ENCODE data around the gene UBA3.

UBA3 gene

GRCh38 chr3:69065318-69065964 lies 14.7 kb downstream of the UBA3 start:
- no peak for DNase-seq

- DNase-seq = no peak
Measured at GRCh38 chr3:69063636-69064035, 16.5 kb downstream of the UBA3 start.

GRCh38 chr3:69059688-69060087 lies 20.5 kb downstream of the UBA3 start:
- DNase-seq = no peak

DNA sequence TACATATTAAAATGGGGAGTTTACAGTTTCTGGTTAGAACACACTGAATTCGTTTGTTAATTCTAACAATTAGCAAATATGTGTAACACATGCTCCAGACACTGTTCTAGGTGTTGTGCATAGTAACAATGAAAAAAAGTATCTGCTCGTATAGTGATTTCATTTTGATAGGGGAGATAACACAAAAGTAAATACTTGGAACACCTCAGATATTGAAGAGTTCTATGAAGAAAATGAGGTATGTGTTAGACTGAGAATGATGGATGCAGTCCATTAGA lies 21.3 kb downstream of the UBA3 start:
- DNase-seq = no peak

GRCh38 chr3:69058180-69058946 lies 21.8 kb downstream of the UBA3 start:
- DNase-seq = no peak

DNA sequence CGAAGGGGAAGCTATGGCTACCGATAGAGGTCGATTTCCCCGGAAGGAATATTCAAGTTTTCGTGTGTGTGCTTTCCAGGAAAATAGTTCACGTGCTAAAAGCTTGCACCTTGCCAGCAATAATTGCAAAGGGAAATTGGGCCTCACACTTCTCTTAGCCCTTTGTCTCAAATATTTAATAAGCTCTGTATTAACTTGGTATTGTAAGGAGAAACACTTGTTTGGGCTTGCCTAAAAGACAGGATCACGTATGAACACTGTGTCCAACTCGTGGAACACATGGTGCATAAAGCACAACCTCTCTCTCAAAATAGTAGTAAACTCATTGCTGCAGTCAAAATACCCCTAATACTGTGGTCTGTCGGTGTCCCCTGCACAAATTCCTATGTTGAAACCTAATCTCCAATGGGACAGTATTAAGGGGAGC lies 27.7 kb downstream of the UBA3 start:
- DNase-seq = no peak

DNA sequence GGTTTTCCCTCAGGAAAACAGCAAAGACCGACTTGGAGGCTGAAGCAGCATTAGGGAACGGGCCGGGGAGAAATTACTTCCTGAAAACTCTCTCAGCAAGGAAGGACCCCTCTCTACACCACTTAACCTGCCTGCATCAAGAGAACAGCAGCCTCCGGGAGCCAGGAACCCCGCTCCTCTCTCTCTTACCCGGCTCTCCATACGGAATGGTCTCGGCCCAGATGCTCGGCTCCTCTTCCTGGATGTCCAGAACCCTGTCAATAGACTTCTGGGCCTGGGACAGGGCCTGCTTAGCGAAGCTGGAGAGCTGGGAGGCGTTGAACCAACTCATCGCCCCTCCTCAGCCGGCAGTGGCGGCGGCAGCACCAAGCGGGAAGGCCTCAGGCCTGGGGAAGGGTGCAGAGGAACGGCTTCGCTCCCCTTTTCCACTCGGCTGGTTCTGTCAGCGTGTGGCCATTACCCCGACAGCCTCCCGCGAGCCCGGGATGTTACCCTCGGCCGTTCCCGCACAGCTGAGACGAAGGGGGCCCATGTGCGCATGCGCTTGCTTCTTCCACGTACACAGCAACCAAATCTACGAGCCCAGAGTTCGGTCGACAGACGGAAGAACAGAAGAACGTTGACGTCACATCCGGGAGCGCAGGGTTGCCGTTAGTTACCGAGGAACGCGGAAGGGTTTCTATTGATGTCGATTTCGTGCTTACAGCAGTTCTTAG lies 28.3 kb downstream of the UBA3 start, which contains the start of gene TMF1:
TSS of gene TMF1 (minus strand) at position 578 of the 716 bp plus-strand sequence. CDS start at position 331, 247 bp downstream.
- no peak for DNase-seq

GRCh38 chr3:69048990-69049389 lies 31.2 kb downstream of the UBA3 start:
- no peak for DNase-seq

DNA sequence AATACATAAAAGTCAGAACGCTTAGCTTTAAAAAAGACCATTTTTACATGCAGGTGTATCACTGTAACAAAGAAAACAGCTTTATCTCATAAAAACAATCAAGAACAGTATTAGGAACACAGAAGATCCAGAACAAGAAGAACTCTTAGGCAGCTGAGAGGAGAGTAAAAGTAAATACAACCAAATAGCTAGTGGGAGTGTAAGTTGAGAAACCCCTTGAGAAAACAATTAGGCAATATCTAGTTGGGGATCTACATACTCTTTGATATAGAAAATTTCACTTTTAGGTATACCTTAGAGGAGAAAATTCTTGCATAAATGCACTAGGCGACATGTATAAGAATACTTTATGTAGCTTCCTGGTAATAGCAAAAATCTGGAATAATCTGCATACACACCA lies 35.6 kb downstream of the UBA3 start:
- DNase-seq = no peak

DNA sequence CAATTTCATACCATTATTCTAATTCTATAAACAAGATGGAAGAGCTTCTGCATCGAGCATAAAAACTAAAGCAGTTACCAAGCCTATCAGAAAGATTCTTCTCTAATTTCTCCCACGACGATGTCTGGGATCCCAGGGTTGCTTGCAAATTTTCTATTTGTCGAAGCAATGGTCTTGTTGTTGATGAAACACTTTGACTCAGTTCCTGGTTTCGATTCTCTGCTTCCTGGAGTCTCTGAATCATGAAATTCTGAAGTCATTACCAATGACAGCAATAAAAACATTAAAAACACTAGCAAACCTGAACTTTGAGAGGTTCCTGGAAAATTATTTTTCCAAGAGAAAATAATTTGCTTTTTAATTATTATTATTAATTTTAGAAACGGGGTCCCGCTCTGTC lies 46.7 kb downstream of the UBA3 start:
- no peak for DNase-seq

DNA sequence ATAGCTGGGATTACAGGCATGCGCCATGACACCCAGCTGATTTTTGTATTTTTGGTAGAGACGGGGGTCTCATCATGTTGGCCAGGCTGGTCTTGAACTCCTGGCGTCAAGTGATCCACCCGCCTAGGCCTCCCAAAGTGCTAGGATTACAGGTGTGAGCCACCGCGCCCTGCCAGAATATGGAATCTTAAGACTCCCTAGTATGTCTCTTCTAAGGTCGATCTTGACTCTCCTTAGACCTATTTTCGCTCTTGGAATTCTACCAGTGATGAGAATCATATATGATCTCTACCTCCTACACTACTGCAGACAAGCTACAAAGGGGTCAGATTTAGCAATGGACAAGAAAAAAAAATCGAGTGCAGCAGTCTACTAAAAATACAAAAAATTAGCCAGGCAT lies 47.4 kb downstream of the UBA3 start:
- no peak for DNase-seq

DNA sequence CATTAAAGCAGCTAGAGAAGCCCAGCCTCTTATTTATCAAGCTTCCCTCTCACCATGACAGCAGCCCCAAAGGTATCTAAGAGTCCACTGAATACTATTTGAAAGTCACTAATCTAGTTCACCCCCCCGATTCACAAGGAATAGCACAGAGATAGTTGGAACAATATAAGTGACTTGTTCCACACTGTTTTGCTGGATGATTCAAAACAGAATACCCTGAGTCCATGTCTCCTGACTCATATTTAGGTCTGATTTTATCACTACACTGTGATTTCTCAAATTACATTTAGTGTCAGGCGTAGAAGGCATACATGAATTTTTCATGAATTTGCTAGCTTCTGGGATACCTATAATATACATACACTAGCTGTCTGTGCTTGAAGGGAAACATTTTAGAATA lies 48.0 kb downstream of the UBA3 start:
- DNase-seq = no peak

GRCh38 chr3:69031635-69032034 lies 48.5 kb downstream of the UBA3 start:
- DNase-seq = no peak

GRCh38 chr3:69020857-69021256 lies 59.3 kb downstream of the UBA3 start:
- DNase-seq = no peak

GRCh38 chr3:69020424-69020823 lies 59.7 kb downstream of the UBA3 start:
- DNase-seq = no peak

DNA sequence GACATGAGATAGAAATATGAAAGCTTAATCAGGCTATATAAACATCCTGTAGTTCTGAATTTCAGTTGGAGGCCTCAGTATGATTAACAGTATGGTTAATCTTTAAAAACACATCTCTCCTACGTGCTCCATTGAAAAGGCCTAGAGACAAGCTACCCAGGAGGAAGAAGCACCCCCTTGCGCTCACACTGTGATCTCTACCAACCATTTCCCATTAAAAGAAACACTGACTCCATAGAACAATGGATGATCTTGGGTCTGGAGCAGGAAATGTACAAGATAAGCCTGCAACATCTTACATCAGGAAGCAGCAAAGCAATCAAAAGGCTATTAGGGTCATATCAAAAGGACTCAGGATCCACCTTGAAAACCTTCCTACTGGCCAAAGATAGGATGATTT lies 63.3 kb downstream of the UBA3 start:
- DNase-seq = no peak

DNA sequence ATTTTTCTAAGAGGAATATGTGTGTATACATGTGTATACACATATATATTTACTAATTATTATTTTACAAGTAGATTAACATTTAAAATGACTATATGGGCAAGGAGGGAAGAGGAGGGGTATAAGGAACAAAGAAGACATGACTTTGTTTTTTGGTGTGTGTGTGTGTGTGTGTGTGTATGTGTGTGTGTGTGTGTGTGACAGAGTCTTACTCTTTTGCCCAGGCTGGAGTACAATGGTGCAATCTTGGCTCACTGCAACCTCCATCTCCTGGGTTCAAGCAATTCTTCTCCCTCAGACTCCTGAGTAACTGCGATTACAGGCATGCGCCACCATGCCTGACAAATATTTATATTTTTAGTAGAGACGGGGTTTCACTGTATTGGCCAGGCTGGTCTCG lies 64.1 kb downstream of the UBA3 start:
- DNase-seq = no peak

DNA sequence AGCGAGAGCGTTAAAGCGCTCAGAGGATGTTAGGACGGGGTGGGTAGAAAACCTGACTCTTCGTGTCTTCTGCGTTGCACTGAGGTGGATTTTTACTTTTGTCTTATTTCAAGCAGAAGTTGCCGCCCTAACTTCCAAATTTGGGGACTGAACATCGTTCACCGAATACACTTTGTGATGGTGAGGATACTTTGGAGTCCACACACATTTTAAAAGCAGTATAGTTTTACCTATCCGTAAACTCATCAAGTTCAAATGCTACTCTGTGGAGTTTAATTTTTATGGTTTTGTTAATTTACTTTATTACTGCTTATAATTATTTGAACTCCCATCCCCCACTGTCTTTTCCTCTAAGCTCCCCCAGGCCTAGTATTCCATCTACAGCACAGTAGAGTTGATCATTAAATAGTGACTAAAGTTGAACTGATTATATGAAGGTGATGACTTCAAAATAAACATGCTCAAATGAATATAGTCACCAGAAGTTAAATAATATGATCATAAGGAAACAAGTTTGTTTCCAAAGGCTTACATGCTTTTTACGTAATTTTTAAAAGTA lies 66.1 kb downstream of the UBA3 start:
- no peak for DNase-seq

DNA sequence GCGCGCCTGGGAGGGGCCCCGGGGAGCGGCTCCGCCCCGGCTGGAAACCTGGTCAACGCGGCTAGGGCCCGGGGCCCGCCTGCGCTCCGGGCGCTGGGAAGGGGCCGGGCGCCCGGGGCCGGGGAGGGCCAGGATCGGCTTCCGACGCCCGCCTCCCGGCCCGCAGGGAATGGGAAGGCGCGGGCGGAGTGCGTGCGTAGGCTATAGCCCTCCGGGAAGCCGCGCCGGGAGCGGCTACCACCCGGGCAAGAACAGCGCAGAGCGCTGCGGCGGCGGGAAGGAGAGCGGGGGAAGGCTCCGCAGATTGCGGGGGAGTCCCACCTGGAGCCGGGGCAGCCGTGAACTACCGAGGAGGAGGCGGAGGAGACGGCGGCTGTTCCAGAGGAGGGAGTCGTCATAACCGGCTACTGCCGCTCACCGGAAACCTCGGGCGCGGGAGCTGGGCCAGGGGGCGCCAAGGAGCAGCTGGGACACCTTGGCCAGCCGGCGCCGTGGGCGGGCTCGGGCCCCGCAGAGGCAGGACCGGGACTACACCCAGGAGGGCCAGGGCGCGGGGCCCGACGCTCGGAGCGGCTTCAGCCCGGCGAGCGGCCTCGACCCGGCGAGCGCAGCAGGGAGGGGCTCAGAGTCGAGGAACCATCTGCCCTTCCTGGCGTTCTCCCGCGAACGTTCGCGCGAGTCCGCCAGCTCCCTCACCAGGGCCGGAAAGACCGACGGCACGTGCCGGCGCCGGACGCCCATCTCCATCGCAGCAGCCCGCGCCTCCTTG lies 66.7 kb downstream of the UBA3 start, which contains the start of gene EOGT:
TSS of gene EOGT (minus strand) at position 432 of the 769 bp plus-strand sequence. CDS start 3,838 bp downstream, outside the sequence.
- DNase-seq = peak in 1 of 2 experiments; percentile 9

DNA sequence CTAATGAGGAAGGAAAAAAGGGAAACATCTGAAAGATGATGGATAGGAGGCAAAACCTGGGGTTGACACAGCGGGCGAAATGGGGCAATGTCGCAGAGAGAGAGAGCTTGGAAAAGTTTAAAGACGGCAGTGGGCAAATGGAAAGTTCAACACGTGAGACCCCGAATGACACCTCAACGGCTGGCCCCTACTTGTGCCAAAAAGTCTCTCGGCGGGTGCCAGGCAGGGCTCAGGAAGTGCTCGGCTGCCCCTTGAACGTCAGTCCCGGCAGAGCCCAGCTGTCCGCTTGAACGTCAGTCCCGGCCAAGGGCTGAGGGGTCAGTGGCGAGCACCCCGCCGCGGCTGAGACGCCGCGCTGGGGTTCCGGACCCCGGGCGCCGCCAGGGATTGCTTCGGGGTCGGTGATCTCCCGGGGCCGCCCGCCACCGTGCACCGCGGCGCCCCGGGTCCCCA lies 67.3 kb downstream of the UBA3 start:
- no peak for DNase-seq

DNA sequence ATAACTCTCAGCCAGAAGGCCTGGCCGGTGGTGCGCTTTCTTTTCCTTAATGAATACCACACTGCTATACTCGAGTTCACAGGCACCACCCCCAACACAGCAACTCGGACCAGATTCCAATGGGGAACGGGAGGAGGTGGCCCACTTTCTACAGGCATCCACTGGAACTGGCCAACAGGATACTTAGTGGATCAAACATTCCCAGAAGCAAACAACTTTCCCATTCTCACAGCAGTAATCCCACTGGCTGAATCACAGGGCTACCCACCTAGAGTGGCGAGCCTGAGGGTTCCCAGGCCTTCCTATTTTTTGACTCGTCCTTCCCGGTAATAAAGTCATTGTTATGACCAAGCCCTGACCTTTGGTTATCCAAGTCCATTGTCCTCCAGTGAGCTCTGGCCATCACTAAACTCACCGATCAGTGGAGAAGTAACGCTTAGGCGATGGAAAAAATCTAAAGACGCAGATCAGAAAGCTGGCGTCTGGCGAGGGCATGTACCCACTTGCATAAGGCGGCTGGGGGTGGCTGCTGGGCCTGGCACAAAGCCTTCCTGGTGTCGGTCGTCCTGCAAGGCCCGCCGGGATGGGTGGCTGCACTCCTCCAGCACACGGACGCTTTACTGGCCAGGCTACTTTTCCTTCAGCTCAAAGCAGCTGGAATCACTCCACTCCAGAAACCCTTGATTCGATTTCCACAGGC lies 67.9 kb downstream of the UBA3 start:
- DNase-seq = no peak

DNA sequence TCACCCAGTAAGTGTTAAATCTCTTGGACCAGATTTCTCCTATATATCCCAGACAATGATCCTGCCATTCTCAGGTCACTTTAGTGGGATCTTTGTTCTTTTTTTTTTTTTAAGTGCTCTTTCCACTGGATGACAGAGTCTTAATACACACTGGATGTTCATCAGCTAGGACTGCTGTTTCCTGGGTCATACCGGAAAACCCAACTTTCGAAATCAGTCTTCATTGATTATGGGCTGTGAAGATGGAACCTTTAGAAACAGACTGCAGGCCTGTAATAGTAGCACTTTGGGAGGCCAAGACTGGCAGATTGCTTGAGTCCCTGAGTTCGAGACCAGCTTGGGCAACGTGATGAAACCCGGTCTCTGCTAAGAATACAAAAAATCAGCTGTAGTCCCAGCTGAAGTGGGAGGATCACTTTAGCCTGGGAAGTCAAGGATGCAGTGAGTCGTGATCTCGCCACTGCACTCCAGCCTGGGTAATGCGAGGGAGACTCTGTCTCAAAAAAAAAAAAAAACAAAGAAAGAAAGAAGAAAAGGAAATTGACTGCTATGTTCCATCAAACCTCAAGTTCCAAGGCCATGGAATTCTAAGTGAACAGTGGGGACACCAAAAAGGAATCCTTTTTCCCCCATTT lies 69.0 kb downstream of the UBA3 start:
- no peak for DNase-seq
